HCT116 (cell line): Measurements from ENCODE around the gene MKRN1.

ENCODE experiments used
- CBX3 ChIP-seq: IDR thresholded peaks from 2 replicates; pipeline ENCODE4 v1.6.1; 2012; ENCODE audit warnings: low read depth
- CTCF ChIP-seq, 3 experiments: fragments of 200-600 bp in 1 of 3; sonication (generic) in 1 of 3; IDR thresholded peaks in 2 of 3; conservative IDR thresholded peaks in 1 of 3; 2 replicates each; pipeline ENCODE4 v1.5.1; 2012 to 2017; ENCODE audit warnings: low read depth in 2 of 3, low read length in 2 of 3, antibody characterized with exemption in 1 of 3, borderline replicate concordance in 1 of 3, control low read depth in 1 of 3, mild to moderate bottlenecking in 1 of 3, mixed read lengths in 1 of 3, mixed run types in 1 of 3, moderate library complexity in 1 of 3; ENCODE audit not compliant: insufficient read depth in 1 of 3
- EZH2phosphoT487 ChIP-seq: fragments of 200-600 bp; IDR thresholded peaks from 2 replicates; pipeline ENCODE4 v1.6.1; 2018; ENCODE audit warnings: antibody characterized with exemption, borderline replicate concordance
- POLR2AphosphoS5 ChIP-seq: IDR thresholded peaks from 2 replicates; pipeline ENCODE4 v1.6.1; 2011; ENCODE audit warnings: mild to moderate bottlenecking, low read depth, low read length, moderate library complexity
- RAD21 ChIP-seq: IDR thresholded peaks from 2 replicates; pipeline ENCODE4 v1.6.1; 2012; ENCODE audit warnings: low read depth, mild to moderate bottlenecking
- REST ChIP-seq: IDR thresholded peaks from 2 replicates; pipeline ENCODE4 v1.6.1; 2012; ENCODE audit warnings: low read depth
- SIN3A ChIP-seq: IDR thresholded peaks from 2 replicates; pipeline ENCODE4 v1.6.1; 2012; ENCODE audit warnings: low read depth

- no peak for TF ChIP-seq CBX3
- TF ChIP-seq SIN3A, result no peak
- TF ChIP-seq RAD21, result no peak
- TF ChIP-seq REST, result no peak
- no peak for TF ChIP-seq CTCF (IDR thresholded peaks at IDR 0.05 in 2 of 3, conservative IDR thresholded peaks at IDR 0.05 in 1 of 3; ENCODE audit: borderline replicate concordance in 1 of 3, insufficient read depth in 1 of 3, low read depth in 2 of 3, low read length in 2 of 3)
- no peak for TF ChIP-seq POLR2AphosphoS5
- TF ChIP-seq EZH2phosphoT487, result no peak
These were observed 20.4 kb downstream of the MKRN1 start for GRCh38 chr7:140458916-140459315.
